ENCODE results near the gene HBM. TPM values are rescaled to one million over a fixed set of nuclear protein-coding genes. Genes with fewer than 3 reads are reported as not detected.
"Not testable (repeated sequence)": the region's sequence is repeated elsewhere in the genome, so short reads cannot be mapped to it uniquely, and the experiment has no call there.

HBM gene
- total RNA-seq, 1 donor from 2014 or later = 257 TPM

GRCh38 chr16:185213-185612 lies 19.4 kb downstream of the HBM start:
- no peak for DNase-seq (ENCODE audit: low spot score)

DNA sequence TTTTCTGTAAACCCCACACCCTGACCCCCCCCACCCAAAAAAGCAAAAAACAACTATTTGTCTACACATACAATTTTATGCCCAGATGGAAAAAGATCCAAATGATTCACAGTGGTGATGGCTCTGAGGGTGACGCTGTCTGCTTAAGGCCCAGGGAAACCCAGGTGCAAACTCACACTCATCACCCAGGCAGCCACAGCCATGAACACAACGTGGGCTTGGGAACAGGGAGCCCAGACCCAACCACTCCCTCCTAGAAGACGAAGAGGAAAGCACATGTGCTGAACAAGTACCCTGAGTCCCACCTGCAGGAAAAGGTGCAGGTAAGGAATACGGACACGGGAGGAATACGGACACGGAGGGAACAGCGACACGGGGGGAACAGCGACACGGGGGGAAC lies 19.9 kb downstream of the HBM start:
- no peak for DNase-seq (ENCODE audit: low spot score)

GRCh38 chr16:187330-187729 lies 21.6 kb downstream of the HBM start:
- DNase-seq (ENCODE audit: low spot score) = no peak

GRCh38 chr16:188674-189073 lies 22.9 kb downstream of the HBM start:
- DNase-seq (ENCODE audit: low spot score) = no peak

GRCh38 chr16:189604-190186 lies 23.9 kb downstream of the HBM start:
- DNase-seq (ENCODE audit: low spot score) = no peak

DNA sequence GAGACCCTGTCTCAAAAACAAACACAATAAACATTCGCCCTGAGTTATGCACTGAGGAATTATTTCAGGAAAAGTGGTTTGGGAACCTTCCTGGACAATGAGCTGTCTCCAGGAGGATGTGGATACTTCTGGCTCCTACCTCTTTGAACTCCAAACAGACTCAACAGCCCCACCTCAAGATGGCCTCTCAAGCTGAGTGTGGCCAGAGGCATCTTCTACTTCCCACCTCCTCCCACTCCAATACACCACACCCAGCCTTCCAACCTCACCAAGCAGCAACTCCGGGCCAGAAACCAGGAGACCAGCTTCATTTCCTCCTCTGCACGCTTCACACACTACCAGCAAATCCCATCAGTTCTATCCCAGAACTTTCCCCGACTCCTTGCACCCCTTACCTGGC lies 26.1 kb downstream of the HBM start:
- DNase-seq (ENCODE audit: low spot score) = no peak

- no peak for DNase-seq (ENCODE audit: low spot score)
Measured at GRCh38 chr16:192686-193085, 26.9 kb downstream of the HBM start.

DNA sequence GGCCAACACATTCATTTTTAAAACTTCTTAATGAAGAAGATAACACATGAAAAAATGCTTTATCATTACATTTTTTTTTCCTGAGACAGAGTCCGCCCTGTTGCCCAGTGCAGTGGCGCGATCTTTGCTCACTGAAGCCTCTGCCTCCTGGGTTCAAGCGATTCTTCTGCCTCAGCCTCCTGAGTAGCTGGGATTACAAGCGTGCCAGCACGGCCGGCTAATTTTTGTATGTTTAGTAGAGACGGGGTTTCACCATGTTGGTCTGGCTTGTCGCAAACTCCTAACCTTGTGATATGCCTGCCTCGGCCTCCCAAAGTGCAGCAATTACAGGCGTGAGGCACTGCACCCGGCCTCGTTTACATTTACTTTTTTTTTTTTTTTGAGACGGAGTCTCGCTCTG lies 27.7 kb downstream of the HBM start:
- DNase-seq (ENCODE audit: low spot score) = no peak

- no peak for DNase-seq (ENCODE audit: low spot score)
Measured at GRCh38 chr16:194516-194915, 28.7 kb downstream of the HBM start.

- DNase-seq (ENCODE audit: low spot score) = peak; percentile 31
Measured at GRCh38 chr16:200388-200787, 34.6 kb downstream of the HBM start.

DNA sequence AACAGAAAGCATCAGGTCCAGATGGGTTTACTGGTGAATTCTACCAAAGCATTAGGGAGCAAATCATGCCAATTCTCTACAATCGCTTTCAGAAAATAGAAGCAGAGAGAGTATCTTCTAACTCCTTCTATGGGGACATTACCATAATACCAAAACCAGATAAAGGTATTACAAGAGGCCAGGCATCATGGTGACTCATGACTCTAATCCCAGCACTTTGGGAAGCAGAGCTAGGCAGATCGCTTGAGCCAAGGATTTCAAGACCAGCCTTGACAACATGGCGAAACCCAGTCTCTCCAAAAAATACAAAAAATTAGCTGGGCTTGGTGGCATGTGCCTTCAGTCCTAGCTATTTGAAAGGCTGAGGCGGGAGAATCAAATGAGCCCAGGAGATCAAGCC lies 37.5 kb downstream of the HBM start:
- DNase-seq (ENCODE audit: low spot score) = no peak

DNA sequence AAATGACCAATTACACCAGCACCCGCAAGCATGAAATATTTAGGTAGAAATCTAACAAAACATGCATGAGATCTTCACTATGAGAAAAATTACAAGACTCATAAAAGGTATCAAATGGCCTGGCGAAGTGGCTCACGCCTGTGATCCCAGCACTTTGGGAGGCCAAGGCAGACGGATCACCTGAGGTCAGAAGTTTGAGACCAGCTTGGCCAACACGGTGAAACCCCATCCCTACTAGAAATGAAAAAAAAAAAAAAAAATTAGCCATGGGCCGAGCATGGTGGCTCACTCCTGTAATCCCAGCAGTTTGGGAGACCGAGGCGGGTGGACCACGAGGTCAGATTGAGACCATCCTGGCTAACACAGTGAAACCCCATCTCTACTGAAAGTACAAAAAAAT lies 38.3 kb downstream of the HBM start:
- DNase-seq (ENCODE audit: low spot score) = not testable (repeated sequence)

DNA sequence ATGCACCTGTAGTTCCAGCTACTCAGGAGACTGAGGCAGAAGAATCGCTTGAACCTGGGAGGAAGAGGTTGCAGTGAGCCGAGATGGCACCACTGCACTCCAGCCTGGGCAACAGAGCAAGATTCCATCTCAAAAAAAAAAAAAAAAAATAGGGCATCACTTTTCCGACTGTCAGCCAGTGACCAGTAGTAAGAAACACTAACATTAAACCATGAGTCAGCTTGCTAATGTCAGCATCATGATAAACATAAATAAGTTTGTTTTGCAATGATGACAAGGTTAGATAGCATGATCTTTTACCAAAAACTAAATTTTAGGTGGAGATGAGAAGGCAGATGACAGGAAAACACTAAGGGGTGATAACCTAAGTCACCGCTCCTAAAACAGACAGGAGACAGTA lies 43.6 kb downstream of the HBM start:
- DNase-seq (ENCODE audit: low spot score) = not testable (repeated sequence)

DNA sequence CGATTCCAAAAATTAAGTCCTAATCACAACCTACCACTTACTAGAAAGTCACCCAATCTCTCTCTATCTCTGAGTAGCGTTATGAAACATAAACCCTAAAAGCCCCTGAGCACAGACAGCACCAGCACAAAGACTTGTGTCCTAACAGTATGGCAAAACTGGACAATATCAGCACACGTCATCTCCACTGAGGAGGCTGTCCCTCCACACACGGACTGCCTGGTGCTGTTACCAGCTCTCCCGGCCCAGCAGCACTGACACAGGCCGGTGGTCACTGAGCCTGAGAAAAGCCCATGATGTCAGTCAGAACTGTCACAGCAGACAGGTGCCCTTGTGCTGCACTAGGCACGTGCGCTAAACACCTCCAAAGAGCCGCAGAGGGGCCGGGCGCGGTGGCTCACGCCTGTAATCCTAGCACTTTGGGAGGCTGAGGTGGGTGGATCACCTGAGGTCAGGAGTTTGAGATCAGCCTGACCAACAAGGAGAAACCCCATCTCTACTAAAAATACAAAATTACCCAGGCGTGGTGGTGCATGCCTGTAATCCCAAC lies 45.9 kb downstream of the HBM start:
- DNase-seq (ENCODE audit: low spot score) = not testable (repeated sequence)

GRCh38 chr16:212999-213398 lies 47.2 kb downstream of the HBM start:
- DNase-seq (ENCODE audit: low spot score) = no peak

Other genes starting within 250 kb of the HBM start
- 0.72 TPM for gene POLR3K, start 112.4 kb upstream of the HBM start, total RNA-seq (ENCODE audit: insufficient read depth, low replicate concordance)
- 11.1 TPM for gene SNRNP25, start 112.2 kb upstream of the HBM start, total RNA-seq (ENCODE audit: insufficient read depth, low replicate concordance)
- gene RHBDF1, start 93.3 kb upstream of the HBM start, total RNA-seq (ENCODE audit: insufficient read depth, low replicate concordance) = 27.4 TPM
- 93.4 TPM for gene MPG, start 87.8 kb upstream of the HBM start, total RNA-seq (ENCODE audit: insufficient read depth, low replicate concordance)
- 10.1 TPM for gene NPRL3, start 27.3 kb upstream of the HBM start, total RNA-seq (ENCODE audit: insufficient read depth, low replicate concordance)
- gene HBZ, start 13.3 kb upstream of the HBM start, total RNA-seq (ENCODE audit: insufficient read depth, low replicate concordance) = not detected
- 7,657 TPM for gene HBA2, start 6.9 kb downstream of the HBM start, total RNA-seq (ENCODE audit: insufficient read depth, low replicate concordance)
- 3,215 TPM for gene HBA1, start 10.7 kb downstream of the HBM start, total RNA-seq (ENCODE audit: insufficient read depth, low replicate concordance)
- not detected for gene HBQ1, start 14.5 kb downstream of the HBM start, total RNA-seq (ENCODE audit: insufficient read depth, low replicate concordance)
- gene LUC7L, start 63.5 kb downstream of the HBM start, total RNA-seq (ENCODE audit: insufficient read depth, low replicate concordance) = 50.3 TPM
- 50.8 TPM for gene FAM234A, start 68.8 kb downstream of the HBM start, total RNA-seq (ENCODE audit: insufficient read depth, low replicate concordance)
- 6.0 TPM for gene RGS11, start 110.0 kb downstream of the HBM start, total RNA-seq (ENCODE audit: insufficient read depth, low replicate concordance)
- gene ARHGDIG, start 114.6 kb downstream of the HBM start, total RNA-seq (ENCODE audit: insufficient read depth, low replicate concordance) = 18.3 TPM
- 9.9 TPM for gene PDIA2, start 117.2 kb downstream of the HBM start, total RNA-seq (ENCODE audit: insufficient read depth, low replicate concordance)
- gene AXIN1, start 186.7 kb downstream of the HBM start, total RNA-seq (ENCODE audit: insufficient read depth, low replicate concordance) = 17.3 TPM
- 36.8 TPM for gene MRPL28, start 204.6 kb downstream of the HBM start, total RNA-seq (ENCODE audit: insufficient read depth, low replicate concordance)
- 31.8 TPM for gene PGAP6, start 216.0 kb downstream of the HBM start, total RNA-seq (ENCODE audit: insufficient read depth, low replicate concordance)
- gene NME4, start 231.2 kb downstream of the HBM start, total RNA-seq (ENCODE audit: insufficient read depth, low replicate concordance) = 52.0 TPM
- 0.48 TPM for gene DECR2, start 235.9 kb downstream of the HBM start, total RNA-seq (ENCODE audit: insufficient read depth, low replicate concordance)

All from umbilical cord (tissue), 2 donors.